Subcutaneous adipose tissue (tissue), 4 donors: ENCODE data around the gene CRTC1. TPM values are rescaled to one million over a fixed set of nuclear protein-coding genes. Genes with fewer than 3 reads are reported as not detected.

Source experiments
- total RNA-seq, 4 donors: library from RNA; depleted of rRNA; stranded (reverse); fragments of >200 nt; gene quantifications; one replicate each; pipeline ENCODE4 v1.1.0, GENCODE V29; 2016
- TF ChIP-seq, protein P1 (sequence below): fragments of 450-650 bp; IDR thresholded peaks from one replicate; pipeline ENCODE4 v1.5.1; 2016; ENCODE audit warnings: low read depth, mild to moderate bottlenecking, control low read depth, antibody characterized with exemption, moderate library complexity

The CRTC1 gene
- total RNA-seq, 4 donors from 2014 or later = 2.0 to 8.3 (median 3.9) TPM

DNA sequence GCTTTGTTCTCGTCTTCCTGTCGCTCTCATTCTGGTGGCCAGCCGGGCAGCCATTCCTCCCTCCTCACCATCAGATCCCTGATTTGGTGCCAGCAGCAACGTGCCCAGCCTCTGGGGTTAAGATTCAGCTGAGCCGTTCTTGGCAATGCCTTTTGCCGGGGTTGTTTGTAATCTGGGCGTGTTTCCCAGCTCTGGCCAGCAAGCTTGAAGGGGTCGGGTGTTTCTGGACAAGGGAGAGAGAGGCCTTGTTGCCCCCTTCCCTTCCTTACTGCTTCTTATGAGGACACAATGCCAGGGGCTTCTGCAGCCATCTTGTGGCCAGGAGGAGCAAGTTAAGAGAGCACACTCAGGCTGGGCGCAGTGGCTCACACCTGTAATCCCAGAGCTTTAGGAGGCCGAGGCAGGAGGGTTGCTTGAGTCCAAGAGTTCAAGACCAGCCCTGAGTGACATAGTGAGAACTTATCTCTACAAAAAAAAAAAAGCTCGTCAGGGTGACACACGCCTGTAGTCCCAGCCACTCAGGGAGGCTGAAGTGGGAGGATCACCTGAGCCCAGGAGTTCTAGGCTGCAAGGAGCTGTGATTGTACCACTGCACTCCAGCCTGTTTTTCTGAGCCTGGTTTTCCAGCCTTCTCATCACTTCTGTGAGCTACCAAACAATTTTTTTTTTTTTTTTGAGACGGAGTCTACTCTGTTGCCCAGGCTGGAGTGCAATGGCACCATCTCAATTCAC lies 10.7 kb upstream of the CRTC1 start:
- TF ChIP-seq, protein P1, sequence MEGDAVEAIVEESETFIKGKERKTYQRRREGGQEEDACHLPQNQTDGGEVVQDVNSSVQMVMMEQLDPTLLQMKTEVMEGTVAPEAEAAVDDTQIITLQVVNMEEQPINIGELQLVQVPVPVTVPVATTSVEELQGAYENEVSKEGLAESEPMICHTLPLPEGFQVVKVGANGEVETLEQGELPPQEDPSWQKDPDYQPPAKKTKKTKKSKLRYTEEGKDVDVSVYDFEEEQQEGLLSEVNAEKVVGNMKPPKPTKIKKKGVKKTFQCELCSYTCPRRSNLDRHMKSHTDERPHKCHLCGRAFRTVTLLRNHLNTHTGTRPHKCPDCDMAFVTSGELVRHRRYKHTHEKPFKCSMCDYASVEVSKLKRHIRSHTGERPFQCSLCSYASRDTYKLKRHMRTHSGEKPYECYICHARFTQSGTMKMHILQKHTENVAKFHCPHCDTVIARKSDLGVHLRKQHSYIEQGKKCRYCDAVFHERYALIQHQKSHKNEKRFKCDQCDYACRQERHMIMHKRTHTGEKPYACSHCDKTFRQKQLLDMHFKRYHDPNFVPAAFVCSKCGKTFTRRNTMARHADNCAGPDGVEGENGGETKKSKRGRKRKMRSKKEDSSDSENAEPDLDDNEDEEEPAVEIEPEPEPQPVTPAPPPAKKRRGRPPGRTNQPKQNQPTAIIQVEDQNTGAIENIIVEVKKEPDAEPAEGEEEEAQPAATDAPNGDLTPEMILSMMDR = no peak

DNA sequence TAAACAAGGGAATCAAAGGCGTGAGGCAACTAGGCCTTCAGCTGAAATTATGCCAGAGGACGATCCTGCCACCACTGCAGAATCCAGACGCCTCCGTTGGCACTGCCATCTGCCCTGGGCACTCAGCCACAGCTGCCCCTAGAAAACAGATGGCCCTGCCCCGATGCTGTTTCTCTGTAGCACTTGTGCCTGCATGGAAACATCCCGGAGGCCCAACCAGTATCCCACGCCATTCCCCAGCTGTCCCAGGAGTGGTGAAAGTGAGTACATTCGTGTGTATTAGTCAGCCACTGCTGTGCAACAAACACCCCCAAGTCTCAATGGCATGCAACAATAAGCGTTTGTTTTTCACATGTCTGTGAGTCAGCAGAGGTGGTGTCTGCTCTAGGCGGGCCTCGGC lies 8.9 kb upstream of the CRTC1 start:
- TF ChIP-seq, protein P1 = no peak

DNA sequence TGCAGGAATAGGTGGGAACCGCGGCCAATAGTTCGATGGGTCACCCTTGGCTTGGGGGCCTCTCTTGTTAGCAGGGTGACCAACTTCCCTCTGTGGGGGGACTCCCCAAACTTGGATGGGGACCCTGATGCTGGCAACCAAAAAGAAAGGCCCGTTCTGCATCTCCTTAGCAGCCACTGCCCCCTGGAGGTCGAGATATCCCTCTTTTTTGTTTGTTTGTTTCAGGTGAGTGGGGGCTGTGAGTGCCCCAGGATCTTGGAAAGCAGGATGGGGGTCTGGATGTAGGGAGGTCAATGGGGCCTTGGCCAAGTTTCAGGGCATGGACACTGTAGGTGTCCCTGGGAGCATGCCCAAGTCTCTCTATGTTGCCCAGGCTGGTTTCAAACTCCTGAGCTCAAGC lies 7.7 kb upstream of the CRTC1 start:
- TF ChIP-seq, protein P1 = no peak

DNA sequence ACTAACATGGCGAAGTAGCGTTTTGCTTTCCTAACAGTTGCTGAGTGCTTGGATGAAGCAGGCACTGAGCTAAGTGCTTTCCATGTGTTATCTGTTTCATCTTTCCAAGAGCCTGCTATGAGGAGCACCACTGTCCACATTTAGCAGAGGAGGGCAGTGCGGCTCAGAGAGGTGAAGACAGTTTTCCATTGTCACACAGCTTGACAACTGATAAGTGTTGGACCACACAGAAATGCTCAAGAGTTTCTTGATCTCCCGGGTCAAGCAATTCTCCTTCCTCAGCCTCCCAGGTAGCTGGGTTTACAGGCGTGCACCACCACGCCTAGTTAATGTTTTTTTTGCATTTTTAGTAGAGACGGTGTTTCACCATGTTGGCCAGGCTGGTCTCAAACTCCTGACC lies 6.8 kb upstream of the CRTC1 start:
- TF ChIP-seq, protein P1 = no peak

DNA sequence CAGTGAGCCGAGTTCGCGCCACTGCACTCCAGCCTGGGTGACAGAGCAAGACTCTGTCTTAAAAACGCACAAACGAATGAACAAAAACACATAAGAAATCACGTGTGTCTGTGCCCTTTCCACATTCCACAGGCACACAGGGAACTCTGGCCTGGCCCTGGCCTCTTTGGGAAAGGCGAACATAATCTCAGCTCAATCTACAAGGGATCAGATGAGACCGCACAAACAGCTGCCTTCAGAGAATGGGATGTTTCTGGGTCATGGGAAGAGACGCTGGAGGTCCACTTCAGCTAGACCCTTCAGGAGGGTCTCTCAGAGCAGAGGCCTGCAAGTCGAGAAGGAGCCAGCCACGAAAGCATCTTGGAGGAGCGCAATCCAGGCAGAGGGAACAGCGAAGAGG lies 6.3 kb upstream of the CRTC1 start:
- TF ChIP-seq, protein P1 = no peak

DNA sequence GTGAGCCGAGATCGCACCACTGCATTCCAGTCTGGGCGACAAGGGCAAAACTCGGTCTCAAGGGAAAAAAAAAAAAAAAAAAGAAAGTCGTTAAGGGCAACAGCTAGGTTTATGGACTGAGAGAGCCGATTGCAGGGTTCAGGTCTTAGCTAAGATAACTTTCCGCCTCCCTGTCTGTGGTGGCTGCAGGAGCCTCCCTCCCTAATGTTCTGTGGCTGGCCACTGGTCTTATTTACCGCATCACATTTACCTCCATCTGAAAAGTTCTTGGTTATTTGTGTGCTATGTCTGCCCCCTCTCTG lies 722 bp upstream of the CRTC1 start:
- TF ChIP-seq, protein P1 = no peak

DNA sequence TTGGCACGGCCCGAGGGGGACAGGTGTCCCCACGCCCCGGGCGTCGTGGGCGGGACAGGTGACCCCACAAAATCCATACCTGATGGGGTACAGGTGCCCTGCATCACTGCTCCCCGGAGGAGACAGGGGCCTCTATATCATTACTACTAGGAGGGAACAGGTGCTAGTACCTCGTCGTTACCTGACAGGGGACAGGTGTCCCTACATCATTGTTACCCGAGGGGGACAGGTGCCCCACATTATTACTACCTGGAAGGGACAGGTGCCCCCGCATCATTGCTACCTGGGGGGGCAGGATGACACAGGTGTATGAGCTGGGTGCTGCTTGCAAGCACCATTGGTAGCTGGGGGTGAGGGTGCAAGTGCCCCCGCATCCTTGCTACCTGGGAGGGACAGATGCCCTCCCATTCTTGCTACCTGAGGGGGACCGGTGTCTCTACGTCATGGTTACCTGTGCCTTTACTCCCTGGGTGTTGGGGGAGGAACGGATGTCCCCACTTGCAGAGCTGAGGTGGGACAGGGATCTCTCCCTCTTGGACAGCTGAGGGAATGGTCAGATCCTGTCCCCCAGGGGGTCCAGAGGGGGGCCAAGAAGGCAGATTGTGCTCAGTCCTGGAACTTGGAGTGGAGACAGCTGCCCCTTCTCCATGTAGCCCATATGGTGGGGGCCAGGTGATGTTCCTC lies 620 bp downstream of the CRTC1 start:
- TF ChIP-seq, protein P1 = no peak
